HG03575 (cell line): ENCODE measurements around the gene ADAMTS15.

ENCODE experiments used
- ATAC-seq: cut with Tn5 transposase; IDR thresholded peaks from one replicate; pipeline ENCODE4 v1.9.1; 2021; ENCODE audit not compliant: unreplicated experiment, insufficient number of reproducible peaks, low FRiP score; ENCODE audit errors: extremely low read depth

Gene ADAMTS15

DNA sequence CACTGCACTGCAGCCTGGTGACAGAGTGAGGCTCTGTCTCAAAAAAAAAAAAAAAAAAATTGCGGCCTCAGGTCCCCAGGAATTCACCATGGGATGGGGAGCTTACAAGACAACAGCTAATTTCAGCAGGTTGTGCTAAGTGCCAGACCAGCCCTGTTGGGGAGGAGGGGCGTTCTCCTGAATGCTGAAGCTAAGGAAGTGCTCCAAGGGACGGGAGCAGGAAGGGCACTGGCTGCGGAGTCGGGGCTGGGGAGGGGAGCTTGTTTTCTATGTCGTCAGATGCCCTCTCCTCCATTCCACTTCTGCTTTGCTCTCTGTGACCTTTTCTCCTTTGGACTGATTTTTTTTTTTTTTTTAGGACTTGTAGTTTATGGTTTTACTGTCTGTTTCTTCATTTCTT lies 4.5 kb downstream of the ADAMTS15 start:
- no peak for ATAC-seq

DNA sequence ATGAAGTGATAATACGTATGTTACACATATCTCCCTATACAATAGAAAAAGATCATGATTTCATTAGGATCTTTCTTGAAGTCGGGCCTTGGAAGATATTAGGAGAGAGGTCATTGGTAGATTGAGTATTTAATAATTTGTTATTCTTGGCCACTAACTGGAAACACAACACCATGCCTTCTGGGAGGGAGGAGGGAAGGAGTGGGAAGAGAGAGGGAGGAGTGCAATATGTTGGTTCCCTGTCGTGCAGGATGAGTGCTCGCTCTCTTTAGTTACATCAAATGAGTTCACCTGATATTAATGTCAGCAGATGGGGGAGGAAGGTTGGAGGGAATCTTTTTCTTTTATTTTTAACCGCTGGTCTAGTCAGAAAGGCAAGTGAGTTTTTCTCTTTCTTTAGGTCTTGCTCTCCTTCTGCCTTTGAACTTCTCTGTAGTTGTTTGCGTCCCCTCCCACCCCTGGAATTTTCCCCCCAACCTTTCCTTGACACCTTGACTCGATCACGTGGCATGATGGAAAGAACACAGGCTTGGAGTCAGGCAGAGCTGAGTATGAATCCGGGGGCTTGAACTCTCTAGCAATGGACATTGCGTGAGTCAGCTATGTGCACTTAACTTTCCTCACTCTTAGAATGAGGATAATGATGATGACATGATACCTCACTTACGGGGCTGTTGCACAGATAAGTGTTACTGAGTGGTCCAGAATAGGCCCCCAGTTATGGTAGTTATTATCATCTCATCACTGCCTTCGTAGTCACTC lies 6.2 kb downstream of the ADAMTS15 start:
- no peak for ATAC-seq

DNA sequence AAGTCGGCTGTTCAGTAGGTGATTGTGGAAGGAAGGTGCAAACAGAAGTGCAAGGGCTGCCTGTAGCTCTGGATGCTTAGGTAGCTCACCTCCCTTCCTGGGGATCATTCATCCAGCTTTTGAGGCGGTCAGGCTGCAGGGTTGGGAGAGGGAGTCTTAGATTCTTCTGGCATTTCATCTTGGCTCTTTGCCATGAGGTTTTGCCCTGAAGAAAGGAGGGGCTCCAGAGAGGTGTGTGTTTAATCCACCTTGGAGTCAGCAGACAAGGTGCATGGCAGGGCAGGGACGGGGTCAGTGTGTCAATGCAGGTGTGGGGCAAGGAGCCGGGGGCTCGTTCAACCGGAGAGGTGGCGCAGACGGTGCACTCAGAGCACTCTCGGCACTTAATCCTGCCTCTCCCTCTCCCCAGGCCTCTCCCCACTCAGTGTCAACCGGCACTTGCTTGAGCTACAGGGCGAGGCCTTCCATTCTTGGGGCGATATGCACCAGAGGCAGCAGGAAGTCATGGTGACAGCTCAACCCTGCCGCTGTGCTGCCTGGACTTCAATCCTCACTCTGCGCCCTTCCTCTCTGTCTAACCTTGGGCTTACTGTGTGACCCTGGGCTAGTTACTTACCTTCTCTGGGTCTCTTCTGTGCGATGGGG lies 7.2 kb downstream of the ADAMTS15 start:
- no peak for ATAC-seq

DNA sequence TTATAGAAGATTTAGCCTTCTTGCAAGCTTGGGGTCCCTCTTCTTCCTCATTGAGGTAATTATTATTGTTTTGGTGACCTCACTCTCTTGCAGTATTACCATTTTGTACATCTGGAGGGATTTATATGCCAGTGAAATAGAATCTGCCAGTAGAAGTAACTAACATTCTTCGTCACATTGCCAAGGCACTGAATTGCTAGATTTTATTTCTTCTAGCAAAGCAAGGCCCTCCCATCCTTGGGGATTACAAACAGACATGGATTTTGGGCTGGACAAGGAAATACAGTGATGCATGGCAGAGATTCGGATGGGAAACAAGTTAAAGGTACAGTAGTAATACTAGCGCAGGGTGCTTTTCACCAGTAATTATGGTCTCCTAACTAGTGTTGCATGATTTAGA lies 7.8 kb downstream of the ADAMTS15 start:
- no peak for ATAC-seq

DNA sequence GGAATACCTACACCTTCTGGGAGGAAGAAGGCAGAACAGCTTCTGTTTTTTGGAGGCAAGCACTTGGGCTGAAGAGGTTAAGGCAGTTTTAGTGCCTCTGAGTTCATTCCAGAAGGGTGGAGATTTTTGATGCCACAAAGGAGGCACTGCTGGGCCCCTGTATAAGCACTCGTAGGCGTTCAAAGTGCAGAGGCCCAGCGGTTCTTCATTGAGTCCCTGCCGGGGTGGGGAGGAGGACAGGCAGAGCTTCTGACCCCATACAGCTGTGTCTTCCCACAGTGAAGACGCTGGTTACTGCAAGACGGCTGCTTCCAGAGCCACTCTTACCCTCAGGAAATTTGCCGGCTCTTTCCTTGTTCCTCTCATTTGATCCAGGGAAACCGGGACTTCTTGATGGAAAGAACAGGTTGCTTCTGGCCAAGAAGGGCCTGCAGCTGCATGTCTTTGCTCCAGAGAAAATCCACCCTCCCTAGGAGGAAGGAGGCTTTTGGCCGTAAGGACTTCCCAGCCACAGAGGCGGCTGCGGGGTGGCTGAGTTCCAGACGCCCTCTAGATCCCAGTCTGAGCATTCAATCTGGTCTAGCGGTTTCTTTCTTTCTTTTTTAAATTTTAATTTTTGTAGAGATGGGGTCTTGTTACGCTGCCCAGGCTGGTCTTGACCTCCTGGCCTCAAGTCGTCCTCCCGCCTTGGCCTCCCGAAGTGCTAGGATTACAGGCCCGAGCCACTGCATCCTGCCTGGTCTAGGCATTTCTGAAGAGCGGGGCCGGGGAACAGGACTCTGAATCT lies 9.4 kb downstream of the ADAMTS15 start:
- no peak for ATAC-seq

DNA sequence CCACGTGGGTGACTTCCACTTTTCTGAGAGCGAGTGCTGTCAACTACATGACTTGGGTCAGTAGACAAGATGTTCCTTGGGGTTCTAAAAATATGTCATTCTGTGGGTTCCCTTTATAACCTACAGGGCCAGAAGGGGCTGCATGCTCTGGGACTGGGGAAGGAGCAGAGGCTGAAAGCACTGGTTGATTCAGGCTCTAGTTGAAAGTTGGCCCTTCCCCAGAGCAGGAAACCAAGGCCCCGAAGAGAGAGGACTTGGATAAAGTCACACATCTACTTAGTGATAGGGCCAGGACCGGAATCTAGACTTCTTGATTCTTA lies 9.9 kb downstream of the ADAMTS15 start:
- no peak for ATAC-seq

DNA sequence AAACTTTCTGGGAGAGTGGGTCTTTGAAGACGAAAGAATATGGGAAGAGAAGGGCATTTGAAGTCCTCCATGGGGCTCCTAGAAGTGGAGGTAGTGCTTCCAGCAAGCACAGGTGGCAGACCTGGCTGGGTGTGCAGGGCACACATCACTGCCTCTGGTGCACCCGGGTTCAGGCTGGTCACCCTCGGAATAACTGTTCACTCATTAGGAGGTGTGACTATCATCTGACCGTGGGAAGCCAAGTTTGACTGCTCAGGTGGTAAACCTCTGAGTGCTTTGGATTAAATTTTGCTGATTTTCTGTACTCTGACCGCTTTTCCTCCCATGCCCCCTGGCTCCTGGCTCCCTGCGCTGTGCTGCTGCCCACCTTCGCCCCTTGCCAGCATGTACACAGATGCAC lies 11.1 kb downstream of the ADAMTS15 start:
- ATAC-seq, result no peak

DNA sequence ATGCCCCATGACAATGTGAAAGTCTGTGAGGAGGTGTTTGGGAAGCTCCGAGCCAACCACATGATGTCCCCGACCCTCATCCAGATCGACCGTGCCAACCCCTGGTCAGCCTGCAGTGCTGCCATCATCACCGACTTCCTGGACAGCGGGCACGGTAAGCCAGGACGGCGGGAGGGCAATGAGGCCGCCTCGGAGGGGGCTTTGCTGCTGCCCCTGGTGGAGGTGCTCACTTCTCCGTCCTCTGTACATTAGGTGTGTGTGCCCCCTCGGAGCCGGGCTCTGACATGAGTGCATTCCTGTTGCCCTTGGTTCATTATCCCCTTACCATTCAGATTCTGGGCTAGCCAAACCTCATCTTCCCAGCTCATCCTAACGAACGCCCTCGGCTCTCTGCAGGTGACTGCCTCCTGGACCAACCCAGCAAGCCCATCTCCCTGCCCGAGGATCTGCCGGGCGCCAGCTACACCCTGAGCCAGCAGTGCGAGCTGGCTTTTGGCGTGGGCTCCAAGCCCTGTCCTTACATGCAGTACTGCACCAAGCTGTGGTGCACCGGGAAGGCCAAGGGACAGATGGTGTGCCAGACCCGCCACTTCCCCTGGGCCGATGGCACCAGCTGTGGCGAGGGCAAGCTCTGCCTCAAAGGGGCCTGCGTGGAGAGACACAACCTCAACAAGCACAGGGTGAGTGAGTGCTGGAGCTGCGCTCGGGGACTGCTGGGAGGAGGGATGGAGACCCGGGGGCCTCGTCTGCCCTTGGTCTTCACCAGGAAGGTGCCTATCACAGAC lies 13.8 kb downstream of the ADAMTS15 start:
- ATAC-seq, result no peak

DNA sequence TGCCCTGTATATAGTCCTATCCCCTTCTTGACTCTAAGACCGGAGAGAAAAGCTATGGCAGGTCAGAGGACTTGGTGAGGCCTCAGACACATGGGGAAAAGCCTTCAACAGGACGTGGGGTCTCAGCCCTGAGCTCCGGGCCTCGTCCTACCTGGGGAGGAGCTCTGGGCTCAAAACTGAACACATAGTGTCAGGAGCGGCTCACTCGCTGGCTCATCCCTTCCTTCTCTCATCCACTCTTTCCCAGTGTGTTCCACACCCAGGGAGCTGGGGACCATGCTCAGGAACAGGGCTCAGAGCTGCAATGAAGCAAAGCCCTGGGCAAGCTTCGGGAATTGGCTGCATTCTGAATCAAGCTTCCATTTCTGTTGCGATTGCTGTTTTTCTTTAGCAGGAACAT lies 14.5 kb downstream of the ADAMTS15 start:
- no peak for ATAC-seq

DNA sequence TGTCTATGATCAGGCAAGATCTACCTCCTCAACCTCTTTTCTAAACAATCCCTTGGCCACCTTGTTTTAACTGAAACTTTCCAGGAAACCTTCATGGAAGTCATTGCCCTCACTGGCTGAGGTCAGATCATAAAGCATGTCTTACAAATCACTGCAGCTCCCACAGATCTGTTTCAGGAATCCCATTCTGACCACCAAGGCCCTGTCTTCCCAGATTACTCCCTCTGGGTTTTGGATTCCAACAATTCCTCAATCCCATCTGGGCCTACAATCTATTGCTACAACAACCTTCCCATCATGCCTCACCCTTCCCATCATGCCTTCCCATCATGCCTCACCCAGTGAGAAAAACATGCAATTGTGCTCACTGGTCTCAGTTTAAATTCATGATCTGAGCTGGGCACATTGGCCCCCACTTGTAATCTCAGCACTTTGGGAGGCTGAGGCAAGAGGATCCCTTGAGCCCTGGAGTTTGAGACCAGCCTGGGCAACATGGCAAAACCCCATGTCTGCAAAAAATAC lies 15.9 kb downstream of the ADAMTS15 start:
- ATAC-seq, result no peak

DNA sequence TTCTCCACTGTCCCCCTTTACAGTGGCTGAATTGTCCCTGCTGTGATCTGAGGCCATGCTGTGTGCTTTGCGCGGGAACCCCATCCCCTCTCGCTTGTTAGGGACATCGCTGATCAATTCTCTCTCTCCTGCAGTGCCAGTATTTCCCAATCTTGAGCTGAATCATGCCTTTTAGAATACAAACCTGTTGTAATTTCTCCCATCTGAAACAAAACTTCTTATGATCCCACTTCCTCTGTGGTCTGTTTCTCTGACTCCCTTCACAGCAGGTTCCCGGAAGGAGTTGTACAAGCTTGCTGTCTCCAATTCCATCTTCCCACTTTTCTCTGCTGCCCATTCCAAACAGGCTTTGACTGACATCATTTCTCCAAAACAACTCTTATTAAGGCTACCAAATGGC lies 16.8 kb downstream of the ADAMTS15 start:
- no peak for ATAC-seq

DNA sequence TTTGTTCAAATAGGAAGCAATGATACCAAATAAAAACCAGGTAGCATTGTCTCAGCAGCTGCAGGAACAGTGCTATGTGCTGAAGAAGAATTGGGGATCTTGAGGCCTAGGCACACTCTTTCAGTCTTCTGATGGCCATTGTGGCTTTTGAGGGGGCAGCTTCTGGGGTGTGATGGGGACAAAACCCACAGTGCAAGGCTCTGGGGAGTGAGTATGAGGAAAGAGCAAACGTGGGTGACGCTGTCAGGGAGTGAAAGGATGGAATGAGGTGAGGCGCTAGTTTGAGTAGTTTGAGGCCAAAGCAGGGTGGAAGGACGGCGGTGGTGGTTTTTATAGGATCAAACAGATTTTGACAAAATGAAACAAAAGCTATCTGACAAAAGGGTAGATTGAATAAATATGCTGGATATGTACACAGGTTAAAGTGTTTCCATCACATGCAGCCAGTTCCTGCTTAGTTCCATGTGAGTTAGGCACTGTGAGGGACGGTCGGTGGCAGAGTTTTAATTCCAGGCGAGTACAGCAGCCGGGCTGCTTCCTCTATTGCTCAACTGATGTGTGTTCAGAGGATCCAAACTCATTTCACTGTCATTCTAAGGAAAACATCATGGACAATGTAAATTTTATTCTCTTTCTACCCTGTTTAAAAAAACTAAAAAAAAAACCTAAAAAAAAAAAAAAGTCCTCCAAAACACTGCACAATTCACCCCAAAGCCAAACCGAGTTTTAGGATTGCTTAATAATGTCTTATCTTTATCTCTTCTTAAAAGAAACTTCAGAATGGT lies 18.9 kb downstream of the ADAMTS15 start:
- ATAC-seq, result no peak

DNA sequence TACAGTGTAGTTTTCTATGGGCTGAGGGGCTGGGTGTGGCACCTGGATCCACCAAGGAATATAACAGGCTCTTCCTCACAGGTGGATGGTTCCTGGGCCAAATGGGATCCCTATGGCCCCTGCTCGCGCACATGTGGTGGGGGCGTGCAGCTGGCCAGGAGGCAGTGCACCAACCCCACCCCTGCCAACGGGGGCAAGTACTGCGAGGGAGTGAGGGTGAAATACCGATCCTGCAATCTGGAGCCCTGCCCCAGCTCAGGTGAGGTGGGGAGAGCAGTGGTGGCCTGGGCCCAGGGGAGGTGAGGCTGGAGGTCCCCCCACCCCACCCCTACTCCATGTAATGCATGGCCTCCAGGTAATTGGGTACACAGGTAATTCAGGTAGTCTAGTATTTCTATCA lies 20.7 kb downstream of the ADAMTS15 start:
- no peak for ATAC-seq

DNA sequence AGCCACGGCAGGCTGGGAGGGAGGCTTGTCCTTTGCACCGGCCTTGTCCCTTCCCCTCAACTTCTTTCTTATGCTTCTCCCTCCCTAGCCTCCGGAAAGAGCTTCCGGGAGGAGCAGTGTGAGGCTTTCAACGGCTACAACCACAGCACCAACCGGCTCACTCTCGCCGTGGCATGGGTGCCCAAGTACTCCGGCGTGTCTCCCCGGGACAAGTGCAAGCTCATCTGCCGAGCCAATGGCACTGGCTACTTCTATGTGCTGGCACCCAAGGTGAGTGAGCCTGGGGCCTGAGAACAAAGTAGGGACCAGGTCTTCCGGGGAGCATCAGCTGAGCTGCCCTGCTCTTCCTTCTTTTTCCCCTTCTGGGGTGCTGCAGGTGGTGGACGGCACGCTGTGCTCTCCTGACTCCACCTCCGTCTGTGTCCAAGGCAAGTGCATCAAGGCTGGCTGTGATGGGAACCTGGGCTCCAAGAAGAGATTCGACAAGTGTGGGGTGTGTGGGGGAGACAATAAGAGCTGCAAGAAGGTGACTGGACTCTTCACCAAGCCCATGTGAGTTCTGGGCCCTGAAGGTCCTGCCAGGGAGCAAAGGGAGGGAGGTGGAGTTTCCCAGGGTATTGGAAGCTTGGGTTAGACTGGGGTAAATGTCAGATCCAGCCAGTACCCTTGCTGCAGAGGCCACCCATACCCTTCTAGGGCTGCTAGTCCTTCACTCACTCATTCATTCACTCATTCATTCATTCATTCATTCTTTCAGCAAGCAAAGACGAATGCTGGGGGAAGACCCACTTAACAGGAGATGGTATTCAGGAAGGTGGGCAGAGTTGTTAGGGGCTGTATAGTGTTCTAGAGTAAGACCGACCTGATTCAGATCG lies 22.6 kb downstream of the ADAMTS15 start:
- ATAC-seq, result no peak

DNA sequence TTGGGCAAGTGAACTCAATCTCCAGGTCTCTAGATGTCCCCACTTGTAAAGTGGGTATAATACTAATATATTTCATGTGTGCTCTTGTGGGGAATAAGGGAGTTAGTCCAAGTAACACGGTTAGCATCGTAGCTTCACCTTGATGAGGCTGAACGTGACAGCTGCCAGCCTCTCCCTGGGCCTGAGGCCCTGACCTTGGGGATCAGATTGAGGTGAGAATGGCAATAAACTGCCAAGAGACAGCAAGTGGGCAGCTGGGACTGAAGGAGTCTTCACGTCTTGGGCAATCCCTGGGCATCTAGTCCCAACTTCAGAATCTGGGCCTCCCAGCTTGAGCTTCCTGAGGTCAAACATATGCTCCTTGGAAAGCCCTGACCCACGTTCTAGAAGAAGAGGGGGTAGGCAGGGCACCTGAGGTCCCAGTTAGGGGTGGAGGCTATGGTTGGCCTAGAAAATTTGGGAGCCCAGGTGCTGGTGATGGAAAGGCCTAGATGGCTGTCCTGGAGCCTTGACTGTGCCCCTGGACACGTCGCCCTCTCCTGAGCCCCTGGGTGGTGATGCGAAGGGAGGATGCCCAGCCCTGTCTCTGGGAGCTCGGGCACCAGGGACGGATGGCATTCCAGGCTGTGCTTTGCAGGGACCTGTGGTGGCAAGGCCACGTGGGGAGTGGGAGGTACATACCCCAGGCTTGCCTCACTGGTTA lies 23.4 kb downstream of the ADAMTS15 start:
- ATAC-seq, result no peak

DNA sequence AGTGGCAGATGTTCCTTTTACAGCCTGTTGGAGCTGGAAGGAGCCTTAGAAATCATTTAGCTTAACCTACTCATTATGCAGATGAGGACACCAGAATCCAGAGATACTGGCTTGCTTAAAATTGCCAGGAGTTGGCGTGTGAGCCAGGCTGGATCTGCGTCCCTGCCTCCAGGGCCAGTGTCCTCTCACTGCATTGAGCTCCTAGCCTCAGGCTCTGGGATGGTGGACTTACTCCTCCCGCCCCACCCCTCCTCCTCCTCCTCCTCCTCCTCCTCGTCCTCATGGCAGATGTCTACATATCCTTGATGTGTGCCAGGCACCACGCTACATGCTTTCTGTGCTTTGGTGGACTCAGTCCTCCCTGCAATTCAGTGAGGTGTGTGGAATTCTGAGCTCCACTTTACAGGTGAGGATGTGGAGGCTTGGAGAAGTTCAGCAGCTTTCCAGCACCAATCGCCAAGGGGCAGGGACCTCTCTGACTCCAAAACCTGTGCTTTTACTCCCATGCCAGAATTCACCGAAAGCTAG lies 24.1 kb downstream of the ADAMTS15 start:
- no peak for ATAC-seq
